ENCODE results near the gene SLC35E1.

SLC35E1 gene

GRCh38 chr19:16537111-16537510 lies 35.1 kb downstream of the SLC35E1 start:
- H3K4me3 ChIP-seq (ENCODE audit: low read length) = no peak overlapping the region
- no peak for DNase-seq (ENCODE audit: low read depth)
- TF ChIP-seq, protein P1, sequence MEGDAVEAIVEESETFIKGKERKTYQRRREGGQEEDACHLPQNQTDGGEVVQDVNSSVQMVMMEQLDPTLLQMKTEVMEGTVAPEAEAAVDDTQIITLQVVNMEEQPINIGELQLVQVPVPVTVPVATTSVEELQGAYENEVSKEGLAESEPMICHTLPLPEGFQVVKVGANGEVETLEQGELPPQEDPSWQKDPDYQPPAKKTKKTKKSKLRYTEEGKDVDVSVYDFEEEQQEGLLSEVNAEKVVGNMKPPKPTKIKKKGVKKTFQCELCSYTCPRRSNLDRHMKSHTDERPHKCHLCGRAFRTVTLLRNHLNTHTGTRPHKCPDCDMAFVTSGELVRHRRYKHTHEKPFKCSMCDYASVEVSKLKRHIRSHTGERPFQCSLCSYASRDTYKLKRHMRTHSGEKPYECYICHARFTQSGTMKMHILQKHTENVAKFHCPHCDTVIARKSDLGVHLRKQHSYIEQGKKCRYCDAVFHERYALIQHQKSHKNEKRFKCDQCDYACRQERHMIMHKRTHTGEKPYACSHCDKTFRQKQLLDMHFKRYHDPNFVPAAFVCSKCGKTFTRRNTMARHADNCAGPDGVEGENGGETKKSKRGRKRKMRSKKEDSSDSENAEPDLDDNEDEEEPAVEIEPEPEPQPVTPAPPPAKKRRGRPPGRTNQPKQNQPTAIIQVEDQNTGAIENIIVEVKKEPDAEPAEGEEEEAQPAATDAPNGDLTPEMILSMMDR (conservative IDR thresholded peaks at IDR 0.05; ENCODE audit: low read depth, low read length) = no peak

DNA sequence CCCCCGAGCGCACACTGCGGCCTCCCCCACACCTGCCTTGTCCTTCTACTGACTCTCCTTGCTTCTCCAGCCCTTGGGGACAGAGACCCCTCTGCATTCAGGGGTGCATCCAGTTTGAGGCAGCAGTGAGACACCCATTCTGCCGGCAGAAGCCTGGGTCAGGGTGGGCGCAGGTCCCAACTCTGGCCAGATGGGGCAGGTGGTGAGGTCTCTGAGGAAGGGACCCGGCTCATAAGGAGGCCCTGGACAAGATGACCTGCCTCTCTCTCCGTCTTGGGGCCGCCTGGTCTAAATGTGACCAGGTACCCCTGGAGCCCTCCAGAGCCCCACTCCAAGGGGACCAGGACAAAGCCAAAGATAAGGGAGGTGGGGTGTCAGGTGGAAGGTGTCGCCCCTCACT lies 36.1 kb downstream of the SLC35E1 start:
- TF ChIP-seq, protein P1 (conservative IDR thresholded peaks at IDR 0.05; ENCODE audit: low read depth, low read length) = no peak
- no peak for DNase-seq (ENCODE audit: low read depth)
- no peak overlapping the region for H3K4me3 ChIP-seq (ENCODE audit: low read length)

DNA sequence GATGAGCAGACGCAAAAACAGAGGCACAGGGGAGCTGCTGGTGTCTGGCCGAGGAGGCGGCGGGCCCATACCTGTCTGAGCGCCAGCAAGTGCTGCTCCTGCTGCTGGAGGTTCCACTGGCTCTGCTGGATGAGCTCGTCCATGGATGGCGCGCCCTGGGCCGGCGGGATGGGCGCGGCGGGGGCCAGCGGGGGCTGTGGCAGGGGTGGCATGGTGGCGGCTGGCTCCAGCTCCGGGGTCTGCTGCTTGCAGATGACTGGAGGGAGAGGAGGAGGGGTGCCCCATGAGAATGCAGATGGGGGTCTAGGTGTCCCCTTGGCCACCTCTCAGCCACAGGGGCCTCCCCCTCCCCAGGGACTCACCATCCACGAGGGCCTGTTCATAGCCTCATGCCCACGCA lies 36.8 kb downstream of the SLC35E1 start:
- TF ChIP-seq, protein P1 (conservative IDR thresholded peaks at IDR 0.05; ENCODE audit: low read depth, low read length) = no peak
- no peak for DNase-seq (ENCODE audit: low read depth)
- H3K4me3 ChIP-seq (ENCODE audit: low read length) = no peak overlapping the region

GRCh38 chr19:16532440-16533234 lies 39.6 kb downstream of the SLC35E1 start:
- no peak for DNase-seq (ENCODE audit: low read depth)
- TF ChIP-seq, protein P1 (conservative IDR thresholded peaks at IDR 0.05; ENCODE audit: low read depth, low read length) = no peak
- H3K4me3 ChIP-seq (ENCODE audit: low read length) = no peak overlapping the region

DNA sequence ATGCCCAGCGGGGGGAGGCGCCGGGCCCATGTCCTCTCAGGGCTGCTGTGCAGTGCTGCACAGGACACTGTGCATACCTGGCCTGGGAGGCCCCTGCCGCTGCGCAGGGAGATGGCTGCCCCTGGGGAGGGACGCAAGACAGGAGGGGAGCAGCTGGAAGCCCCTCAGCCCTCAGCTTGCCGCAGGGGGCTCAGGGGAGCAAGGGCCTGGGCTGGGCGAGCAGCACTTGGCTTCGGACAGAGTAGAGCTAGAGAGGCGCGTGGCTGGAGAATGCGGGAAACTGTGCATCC lies 40.9 kb downstream of the SLC35E1 start:
- no peak for DNase-seq (ENCODE audit: low read depth)
- no peak overlapping the region for H3K4me3 ChIP-seq (ENCODE audit: low read length)
- TF ChIP-seq, protein P1 (conservative IDR thresholded peaks at IDR 0.05; ENCODE audit: low read depth, low read length) = no peak

GRCh38 chr19:16530540-16531379 lies 41.5 kb downstream of the SLC35E1 start:
- no peak for DNase-seq (ENCODE audit: low read depth)
- TF ChIP-seq, protein P1 (conservative IDR thresholded peaks at IDR 0.05; ENCODE audit: low read depth, low read length) = no peak
- H3K4me3 ChIP-seq (ENCODE audit: low read length) = no peak overlapping the region

Data from retinal pigment epithelial cell (primary cell).